Coronary artery (tissue), 2 donors: ENCODE data around the gene FLCN.
"Not testable (repeated sequence)": the region's sequence is repeated elsewhere in the genome, so short reads cannot be mapped to it uniquely, and the experiment has no call there.

ENCODE experiments used
- DNase-seq: peaks from one replicate; pipeline ENCODE4 v3.0.0-alpha.2; 2017; ENCODE audit warnings: low spot score
- H3K27ac ChIP-seq, 2 donors: fragments of 200-600 bp; sonication (generic); one replicate each; pipeline ENCODE4 v1.5.1; 2016 to 2019
- H3K4me3 ChIP-seq: fragments of 200-600 bp; sonication (generic); 2 replicates; pipeline ENCODE4 v1.5.1; 2016; ENCODE audit warnings: mild to moderate bottlenecking, moderate library complexity
- TF ChIP-seq, protein P1 (sequence below): fragments of 200-600 bp; sonication (generic); IDR thresholded peaks from one replicate; pipeline ENCODE4 v1.5.1; 2019; ENCODE audit warnings: antibody characterized with exemption

Gene FLCN, protein sequence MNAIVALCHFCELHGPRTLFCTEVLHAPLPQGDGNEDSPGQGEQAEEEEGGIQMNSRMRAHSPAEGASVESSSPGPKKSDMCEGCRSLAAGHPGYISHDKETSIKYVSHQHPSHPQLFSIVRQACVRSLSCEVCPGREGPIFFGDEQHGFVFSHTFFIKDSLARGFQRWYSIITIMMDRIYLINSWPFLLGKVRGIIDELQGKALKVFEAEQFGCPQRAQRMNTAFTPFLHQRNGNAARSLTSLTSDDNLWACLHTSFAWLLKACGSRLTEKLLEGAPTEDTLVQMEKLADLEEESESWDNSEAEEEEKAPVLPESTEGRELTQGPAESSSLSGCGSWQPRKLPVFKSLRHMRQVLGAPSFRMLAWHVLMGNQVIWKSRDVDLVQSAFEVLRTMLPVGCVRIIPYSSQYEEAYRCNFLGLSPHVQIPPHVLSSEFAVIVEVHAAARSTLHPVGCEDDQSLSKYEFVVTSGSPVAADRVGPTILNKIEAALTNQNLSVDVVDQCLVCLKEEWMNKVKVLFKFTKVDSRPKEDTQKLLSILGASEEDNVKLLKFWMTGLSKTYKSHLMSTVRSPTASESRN

DNA sequence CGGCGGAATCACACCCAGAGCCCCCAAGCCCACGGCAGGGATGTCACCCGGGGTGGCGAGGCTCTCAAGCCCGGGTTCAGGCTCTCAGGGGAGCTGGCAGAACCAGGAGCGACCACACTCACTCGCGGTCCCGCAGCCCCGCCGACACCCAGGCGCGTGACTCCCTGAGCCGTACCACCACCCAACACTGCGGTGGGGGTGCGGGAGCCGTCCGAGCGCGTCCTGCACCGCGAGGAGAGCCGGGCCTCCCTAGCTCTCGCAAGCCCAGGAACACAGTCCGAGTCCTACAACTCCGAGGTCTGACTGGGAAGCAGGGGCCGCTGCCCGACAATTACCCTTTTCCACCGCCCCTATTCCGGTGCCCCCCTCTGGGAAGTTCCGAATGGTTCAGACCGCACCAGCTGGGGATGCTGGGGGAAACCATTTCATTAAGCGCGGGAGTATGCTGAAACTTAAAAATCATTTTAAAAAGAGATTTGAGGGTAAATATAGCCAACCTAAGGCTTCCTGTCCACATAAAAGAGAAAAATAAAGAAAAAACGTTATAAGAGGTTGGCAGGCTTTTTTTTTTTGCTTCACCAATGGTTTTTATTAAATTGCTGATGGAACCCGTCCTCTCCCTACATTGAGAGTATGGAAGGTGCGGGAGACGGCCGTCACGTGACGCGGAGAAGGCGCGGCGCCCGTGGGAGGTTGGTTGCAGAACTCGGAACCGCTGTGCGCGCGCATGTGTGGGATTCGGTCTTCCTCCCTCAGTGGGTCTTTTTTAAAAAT lies at the start of gene FLCN:
Gene FLCN (minus strand): TSS at position 143 of the 774 bp plus-strand sequence. CDS start 9,031 bp downstream, outside the sequence.
- TF ChIP-seq, protein P1, sequence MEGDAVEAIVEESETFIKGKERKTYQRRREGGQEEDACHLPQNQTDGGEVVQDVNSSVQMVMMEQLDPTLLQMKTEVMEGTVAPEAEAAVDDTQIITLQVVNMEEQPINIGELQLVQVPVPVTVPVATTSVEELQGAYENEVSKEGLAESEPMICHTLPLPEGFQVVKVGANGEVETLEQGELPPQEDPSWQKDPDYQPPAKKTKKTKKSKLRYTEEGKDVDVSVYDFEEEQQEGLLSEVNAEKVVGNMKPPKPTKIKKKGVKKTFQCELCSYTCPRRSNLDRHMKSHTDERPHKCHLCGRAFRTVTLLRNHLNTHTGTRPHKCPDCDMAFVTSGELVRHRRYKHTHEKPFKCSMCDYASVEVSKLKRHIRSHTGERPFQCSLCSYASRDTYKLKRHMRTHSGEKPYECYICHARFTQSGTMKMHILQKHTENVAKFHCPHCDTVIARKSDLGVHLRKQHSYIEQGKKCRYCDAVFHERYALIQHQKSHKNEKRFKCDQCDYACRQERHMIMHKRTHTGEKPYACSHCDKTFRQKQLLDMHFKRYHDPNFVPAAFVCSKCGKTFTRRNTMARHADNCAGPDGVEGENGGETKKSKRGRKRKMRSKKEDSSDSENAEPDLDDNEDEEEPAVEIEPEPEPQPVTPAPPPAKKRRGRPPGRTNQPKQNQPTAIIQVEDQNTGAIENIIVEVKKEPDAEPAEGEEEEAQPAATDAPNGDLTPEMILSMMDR: no peak
- DNase-seq: peak; percentile 89
- H3K4me3 ChIP-seq: peak within 1 kb of the TSS; percentile 79
- H3K27ac ChIP-seq: peak within 1 kb of the TSS; percentile 93 to 96

DNA sequence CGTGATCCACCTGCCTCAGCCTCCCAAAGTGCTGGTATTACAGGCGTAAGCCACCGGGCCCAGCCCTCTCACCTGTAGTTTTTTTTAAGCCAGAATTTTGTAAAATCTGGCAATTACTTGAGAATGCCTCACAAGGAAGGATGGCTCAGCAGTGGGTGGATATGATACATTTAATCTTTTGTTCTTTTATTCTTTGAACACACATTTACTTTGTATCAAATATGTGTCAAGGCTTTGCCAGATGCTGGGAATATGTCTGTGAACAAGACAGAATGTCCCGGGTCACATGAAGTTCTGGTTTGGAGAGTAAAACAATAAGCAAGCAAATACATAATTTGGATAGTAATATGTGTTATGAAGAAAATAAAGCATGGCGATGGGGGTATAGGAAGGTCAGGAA lies 49.0 kb upstream of the FLCN start:
- DNase-seq: no peak
- no peak overlapping the region for H3K4me3 ChIP-seq
- TF ChIP-seq, protein P1: no peak
- H3K27ac ChIP-seq: no peak overlapping the region

DNA sequence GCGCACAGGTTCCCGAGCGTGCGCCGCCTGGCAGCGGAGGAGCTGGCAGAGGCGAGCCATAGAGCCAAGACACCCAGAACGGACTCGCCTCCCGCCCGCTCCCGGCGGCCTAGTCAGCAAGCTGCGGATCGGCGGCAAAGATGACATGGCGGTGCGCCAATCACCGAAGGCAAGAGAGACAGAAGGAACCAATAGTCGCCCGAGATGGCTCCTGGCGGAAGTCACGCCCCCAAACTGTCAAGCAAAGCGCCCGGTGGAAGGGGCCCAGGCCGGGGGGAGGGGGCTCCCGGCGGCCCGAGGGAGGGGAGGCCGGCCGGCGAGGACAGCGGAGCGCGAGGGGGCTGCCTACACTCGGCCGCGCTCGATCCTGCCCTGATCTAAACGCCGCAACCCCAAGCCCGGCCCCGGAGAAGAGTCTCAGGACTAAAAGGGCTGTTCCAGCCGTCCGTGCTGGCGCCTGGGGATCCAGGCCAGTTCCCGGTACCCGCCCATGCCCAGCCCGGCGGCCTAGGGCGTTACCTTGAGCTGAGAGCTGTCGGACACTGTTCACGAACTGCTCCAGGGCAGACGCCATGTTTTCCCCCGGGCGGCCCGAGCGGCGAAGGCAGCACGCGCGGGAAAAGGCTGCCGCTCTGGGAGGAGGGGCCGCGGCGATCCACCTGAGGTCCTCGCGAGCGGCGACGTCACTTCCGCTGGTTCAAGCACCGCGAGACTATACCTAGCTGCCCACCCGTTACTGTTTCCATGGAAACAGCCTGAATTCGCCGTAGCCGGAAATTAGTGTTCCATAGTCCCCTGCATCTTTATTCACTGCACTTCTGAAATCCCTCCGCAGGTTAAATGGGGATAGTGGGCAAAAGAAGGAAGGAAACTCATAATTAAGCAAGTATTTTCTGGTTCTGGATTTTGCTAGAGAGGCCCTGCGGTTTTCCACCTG lies 43.9 kb upstream of the FLCN start, which contains the start of gene COPS3:
Gene COPS3 (minus strand): TSS at position 634 of the 937 bp plus-strand sequence. CDS start 60 bp downstream, at position 574.
- DNase-seq: peak; percentile 99

DNA sequence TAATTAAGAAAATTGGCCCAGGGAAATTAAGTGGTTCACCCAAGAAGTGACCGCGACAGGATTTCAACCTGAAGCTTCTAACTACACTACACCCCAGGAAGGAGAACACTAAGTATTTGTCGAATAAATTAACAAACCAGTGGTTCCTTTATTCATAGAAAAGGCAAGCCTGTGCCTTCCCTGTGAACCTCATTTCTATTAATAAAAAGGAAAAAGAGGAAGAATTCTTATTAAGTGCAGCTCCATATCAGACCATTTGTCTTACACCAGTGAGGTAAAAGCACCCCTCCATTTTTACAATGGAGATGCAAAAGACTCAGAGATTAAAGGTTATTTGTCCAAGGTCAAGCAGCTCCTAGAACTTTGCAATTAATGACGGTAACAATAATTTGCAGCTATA lies 42.3 kb upstream of the FLCN start:
- no peak for DNase-seq
- Histone ChIP-seq H3K4me3 (peak overlapping the region; percentile 81), H3K27ac (no peak overlapping the region)
- TF ChIP-seq, protein P1: no peak

More for the DNA sequence above, 43.9 kb upstream of the FLCN start, which contains the start of gene COPS3:
- Histone ChIP-seq H3K27ac (peak within 1 kb of the TSS; percentile 92 to 94), H3K4me3 (peak within 1 kb of the TSS; percentile 81)
- TF ChIP-seq, protein P1: no peak

DNA sequence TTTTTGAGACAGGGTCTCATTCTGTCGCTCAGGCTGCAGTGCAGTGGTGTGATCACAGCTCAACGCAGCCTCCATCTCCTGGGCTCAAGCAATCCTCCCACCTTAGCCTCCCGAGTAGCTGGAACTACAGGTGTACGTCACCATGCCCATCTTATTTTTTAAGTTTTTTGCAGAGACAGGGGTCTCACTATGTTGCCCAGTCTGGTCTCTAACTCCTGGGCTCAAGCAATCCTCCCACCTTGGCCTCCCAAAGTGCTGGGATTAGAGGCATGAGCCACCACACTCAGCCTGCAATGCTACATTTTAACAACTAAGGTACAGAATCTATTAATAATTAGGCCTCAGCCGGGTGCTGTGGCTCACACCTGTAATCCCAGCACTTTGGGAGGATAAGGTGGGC lies 40.5 kb upstream of the FLCN start:
- DNase-seq: not testable (repeated sequence)

DNA sequence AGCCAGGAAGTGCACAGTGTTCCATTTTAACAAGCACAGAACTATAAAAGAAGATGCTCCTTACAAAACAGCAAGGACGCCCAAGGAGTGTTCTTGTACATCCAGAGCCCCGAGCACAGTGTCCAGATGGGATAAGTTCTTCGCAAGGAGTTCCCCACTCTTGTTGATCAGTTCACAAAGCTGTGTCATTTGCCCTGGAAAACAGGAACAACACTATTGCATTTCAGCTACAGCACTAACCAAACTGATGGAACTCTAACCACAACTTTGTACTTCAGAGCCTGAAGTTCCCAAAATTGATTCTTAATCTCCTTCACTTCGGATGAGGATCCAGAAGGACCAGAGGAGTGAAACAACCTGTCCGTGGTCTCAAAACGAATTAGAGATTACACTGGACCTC lies 39.0 kb upstream of the FLCN start:
- Histone ChIP-seq H3K4me3 (no peak overlapping the region), H3K27ac (no peak overlapping the region)
- TF ChIP-seq, protein P1: no peak
- DNase-seq: no peak

More for the DNA sequence above, 40.5 kb upstream of the FLCN start:
- not testable (repeated sequence) for H3K27ac ChIP-seq, H3K4me3 ChIP-seq
